H1 (cell line): ENCODE measurements around the gene VCPKMT. TPM values are rescaled to one million over a fixed set of nuclear protein-coding genes. Genes with fewer than 3 reads are reported as not detected.

Experiments used
- CTBP2 ChIP-seq: IDR thresholded peaks from 2 replicates; pipeline ENCODE4 v1.7.0; 2011; ENCODE audit warnings: borderline replicate concordance, mild to moderate bottlenecking, moderate library complexity, mixed read lengths, low read length; ENCODE audit not compliant: insufficient read depth, insufficient read length
- EZH2 ChIP-seq: fragments of 200-600 bp; sonication (generic); IDR thresholded peaks from 2 replicates; pipeline ENCODE4 v1.7.1; 2012; ENCODE audit warnings: low read depth, mild to moderate bottlenecking, moderate library complexity, low read length, inconsistent platforms; ENCODE audit not compliant: severe bottlenecking
- JUN ChIP-seq: IDR thresholded peaks from 2 replicates; pipeline ENCODE4 v1.6.1; 2011; ENCODE audit warnings: low read depth, mild to moderate bottlenecking, improper control_type of control experiment, low read length
- POLR2AphosphoS5 ChIP-seq: IDR thresholded peaks from 2 replicates; pipeline ENCODE4 v1.6.1; 2011; ENCODE audit warnings: low read depth, low read length
- SAP30 ChIP-seq: fragments of 300-600 bp; sonication (generic); IDR thresholded peaks from 2 replicates; pipeline ENCODE4 v1.7.1; 2012; ENCODE audit warnings: low read length, moderate library complexity, mild to moderate bottlenecking, inconsistent platforms; ENCODE audit not compliant: insufficient read depth, insufficient replicate concordance
- SP1 ChIP-seq: IDR thresholded peaks from 2 replicates; pipeline ENCODE4 v1.6.1; 2011; ENCODE audit warnings: low read depth, low read length
- SRF ChIP-seq: IDR thresholded peaks from 2 replicates; pipeline ENCODE4 v1.6.1; 2011; ENCODE audit warnings: mild to moderate bottlenecking, low read depth, low read length, moderate library complexity
- polyA plus RNA-seq, 7 experiments: library from polyadenylated mRNA; depleted of rRNA in 3 of 7; stranded (reverse) in 5 of 7; unstranded in 2 of 7; fragments of >200 nt in 5 of 7; fragments of 200-250 nt in 2 of 7; gene quantifications; 1 replicate in 5 of 7; 2 replicates in 1 of 7; 4 replicates in 1 of 7; pipeline versions ENCODE4 v1.2.1 to v1.2.3, GENCODE V29; 2011 to 2013; ENCODE audit warnings: missing spikeins in 2 of 7, mixed read lengths in 2 of 7
- total RNA-seq: library from RNA; stranded (reverse); fragmentation: NEBNext Ultra II Directional; extraction: Animal tissue kit (Norgen Biotek cat#: 25700); gene quantifications from 2 replicates; pipeline ENCODE4 v1.2.1, GENCODE V29; 2021
- TF ChIP-seq, protein P1 (sequence below): fragments of 300-600 bp; sonication (generic); IDR thresholded peaks from 2 replicates; pipeline ENCODE4 v1.7.1; 2012; ENCODE audit warnings: low read length, moderate library complexity, mild to moderate bottlenecking, inconsistent platforms; ENCODE audit not compliant: insufficient replicate concordance
- TF ChIP-seq, protein P2 (sequence below): IDR thresholded peaks from 2 replicates; pipeline ENCODE4 v1.6.1; 2011; ENCODE audit warnings: low read length, improper control_type of control experiment

Gene VCPKMT
- total and polyA plus RNA-seq, 2 of the 8 experiments (the other 6 are each of a cell fraction or from before 2014, with no cell fraction given): 3.8 to 7.1 TPM

DNA sequence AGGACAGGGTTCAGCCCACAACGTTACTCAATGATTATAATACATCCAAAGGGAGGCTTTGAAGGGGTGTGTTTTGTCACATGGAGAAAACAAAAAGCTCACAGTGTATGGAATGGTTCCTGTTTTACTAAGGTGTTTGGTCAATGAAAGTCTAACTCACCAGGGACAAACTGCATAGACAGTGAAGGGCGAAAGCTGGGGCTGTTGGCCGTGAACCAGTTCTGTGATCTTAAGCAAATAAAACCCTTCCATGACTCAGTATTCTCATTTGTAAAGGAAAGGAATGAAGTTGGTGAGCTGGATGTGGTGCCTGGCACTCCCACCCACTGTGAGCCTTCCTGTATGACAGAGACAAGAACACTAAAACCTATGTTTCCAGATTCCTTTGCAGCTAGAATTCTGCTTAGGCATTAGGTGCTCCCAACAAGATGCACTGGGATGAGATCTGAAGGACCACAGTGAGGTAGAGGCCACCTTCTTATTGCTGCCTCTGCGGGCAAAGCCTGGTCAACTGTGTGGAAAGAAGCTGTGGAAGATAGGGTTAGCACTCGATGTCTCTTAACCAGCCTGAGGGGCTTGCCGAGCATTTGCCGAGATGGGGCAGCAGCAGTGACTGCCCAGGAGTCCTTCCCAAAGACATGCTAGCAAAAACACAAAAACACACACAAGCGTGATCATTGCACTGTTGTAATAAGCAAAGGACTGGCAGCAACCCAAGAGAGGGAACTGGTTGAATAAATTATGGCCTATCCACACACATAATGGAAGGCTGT is 48.5 kb downstream of the VCPKMT start (continued):
- TF ChIP-seq, protein P1, sequence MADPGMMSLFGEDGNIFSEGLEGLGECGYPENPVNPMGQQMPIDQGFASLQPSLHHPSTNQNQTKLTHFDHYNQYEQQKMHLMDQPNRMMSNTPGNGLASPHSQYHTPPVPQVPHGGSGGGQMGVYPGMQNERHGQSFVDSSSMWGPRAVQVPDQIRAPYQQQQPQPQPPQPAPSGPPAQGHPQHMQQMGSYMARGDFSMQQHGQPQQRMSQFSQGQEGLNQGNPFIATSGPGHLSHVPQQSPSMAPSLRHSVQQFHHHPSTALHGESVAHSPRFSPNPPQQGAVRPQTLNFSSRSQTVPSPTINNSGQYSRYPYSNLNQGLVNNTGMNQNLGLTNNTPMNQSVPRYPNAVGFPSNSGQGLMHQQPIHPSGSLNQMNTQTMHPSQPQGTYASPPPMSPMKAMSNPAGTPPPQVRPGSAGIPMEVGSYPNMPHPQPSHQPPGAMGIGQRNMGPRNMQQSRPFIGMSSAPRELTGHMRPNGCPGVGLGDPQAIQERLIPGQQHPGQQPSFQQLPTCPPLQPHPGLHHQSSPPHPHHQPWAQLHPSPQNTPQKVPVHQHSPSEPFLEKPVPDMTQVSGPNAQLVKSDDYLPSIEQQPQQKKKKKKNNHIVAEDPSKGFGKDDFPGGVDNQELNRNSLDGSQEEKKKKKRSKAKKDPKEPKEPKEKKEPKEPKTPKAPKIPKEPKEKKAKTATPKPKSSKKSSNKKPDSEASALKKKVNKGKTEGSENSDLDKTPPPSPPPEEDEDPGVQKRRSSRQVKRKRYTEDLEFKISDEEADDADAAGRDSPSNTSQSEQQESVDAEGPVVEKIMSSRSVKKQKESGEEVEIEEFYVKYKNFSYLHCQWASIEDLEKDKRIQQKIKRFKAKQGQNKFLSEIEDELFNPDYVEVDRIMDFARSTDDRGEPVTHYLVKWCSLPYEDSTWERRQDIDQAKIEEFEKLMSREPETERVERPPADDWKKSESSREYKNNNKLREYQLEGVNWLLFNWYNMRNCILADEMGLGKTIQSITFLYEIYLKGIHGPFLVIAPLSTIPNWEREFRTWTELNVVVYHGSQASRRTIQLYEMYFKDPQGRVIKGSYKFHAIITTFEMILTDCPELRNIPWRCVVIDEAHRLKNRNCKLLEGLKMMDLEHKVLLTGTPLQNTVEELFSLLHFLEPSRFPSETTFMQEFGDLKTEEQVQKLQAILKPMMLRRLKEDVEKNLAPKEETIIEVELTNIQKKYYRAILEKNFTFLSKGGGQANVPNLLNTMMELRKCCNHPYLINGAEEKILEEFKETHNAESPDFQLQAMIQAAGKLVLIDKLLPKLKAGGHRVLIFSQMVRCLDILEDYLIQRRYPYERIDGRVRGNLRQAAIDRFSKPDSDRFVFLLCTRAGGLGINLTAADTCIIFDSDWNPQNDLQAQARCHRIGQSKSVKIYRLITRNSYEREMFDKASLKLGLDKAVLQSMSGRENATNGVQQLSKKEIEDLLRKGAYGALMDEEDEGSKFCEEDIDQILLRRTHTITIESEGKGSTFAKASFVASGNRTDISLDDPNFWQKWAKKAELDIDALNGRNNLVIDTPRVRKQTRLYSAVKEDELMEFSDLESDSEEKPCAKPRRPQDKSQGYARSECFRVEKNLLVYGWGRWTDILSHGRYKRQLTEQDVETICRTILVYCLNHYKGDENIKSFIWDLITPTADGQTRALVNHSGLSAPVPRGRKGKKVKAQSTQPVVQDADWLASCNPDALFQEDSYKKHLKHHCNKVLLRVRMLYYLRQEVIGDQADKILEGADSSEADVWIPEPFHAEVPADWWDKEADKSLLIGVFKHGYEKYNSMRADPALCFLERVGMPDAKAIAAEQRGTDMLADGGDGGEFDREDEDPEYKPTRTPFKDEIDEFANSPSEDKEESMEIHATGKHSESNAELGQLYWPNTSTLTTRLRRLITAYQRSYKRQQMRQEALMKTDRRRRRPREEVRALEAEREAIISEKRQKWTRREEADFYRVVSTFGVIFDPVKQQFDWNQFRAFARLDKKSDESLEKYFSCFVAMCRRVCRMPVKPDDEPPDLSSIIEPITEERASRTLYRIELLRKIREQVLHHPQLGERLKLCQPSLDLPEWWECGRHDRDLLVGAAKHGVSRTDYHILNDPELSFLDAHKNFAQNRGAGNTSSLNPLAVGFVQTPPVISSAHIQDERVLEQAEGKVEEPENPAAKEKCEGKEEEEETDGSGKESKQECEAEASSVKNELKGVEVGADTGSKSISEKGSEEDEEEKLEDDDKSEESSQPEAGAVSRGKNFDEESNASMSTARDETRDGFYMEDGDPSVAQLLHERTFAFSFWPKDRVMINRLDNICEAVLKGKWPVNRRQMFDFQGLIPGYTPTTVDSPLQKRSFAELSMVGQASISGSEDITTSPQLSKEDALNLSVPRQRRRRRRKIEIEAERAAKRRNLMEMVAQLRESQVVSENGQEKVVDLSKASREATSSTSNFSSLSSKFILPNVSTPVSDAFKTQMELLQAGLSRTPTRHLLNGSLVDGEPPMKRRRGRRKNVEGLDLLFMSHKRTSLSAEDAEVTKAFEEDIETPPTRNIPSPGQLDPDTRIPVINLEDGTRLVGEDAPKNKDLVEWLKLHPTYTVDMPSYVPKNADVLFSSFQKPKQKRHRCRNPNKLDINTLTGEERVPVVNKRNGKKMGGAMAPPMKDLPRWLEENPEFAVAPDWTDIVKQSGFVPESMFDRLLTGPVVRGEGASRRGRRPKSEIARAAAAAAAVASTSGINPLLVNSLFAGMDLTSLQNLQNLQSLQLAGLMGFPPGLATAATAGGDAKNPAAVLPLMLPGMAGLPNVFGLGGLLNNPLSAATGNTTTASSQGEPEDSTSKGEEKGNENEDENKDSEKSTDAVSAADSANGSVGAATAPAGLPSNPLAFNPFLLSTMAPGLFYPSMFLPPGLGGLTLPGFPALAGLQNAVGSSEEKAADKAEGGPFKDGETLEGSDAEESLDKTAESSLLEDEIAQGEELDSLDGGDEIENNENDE: no peak
- TF ChIP-seq SRF: no peak
- no peak for TF ChIP-seq JUN
- TF ChIP-seq EZH2: no peak
- TF ChIP-seq SP1: no peak
- TF ChIP-seq CTBP2: no peak
- TF ChIP-seq SAP30: no peak
- TF ChIP-seq POLR2AphosphoS5: no peak
- TF ChIP-seq, protein P2, sequence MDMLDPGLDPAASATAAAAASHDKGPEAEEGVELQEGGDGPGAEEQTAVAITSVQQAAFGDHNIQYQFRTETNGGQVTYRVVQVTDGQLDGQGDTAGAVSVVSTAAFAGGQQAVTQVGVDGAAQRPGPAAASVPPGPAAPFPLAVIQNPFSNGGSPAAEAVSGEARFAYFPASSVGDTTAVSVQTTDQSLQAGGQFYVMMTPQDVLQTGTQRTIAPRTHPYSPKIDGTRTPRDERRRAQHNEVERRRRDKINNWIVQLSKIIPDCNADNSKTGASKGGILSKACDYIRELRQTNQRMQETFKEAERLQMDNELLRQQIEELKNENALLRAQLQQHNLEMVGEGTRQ: no peak
